ENCODE measurements around the gene TFEB.

TFEB gene

DNA sequence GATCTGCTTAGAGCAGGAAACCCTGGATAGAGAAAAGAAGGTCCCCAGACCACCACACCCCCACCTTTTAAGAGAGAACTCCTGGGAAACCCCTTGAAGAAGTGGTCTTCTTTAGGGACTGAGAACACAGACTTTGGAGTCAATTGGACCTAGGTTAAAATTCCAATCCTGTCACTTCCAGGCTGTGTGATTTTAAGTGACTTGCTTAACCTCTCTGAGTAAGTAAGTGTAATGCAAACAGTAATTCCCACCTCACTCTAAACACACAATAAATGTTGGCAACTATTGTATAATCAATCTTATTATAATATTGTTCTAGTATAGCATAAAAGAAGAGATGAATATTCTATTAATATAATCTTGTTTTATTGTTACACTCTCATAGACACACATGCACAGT, 3.3 kb downstream of the TFEB start:
- Histone ChIP-seq H3K27ac (no peak overlapping the region), H3K27me3 (ENCODE audit: insufficient read depth, low read depth, severe bottlenecking) (no peaks in the 10 kb centered on the region), H3K36me3 (no peaks in the 10 kb centered on the region), H3K9me3 (ENCODE audit: severe bottlenecking) (no peaks in the 10 kb centered on the region), H3K4me3 (ENCODE audit: low read depth, low read length) (no peak overlapping the region)
- DNase-seq = no peak
- TF ChIP-seq, protein P1, sequence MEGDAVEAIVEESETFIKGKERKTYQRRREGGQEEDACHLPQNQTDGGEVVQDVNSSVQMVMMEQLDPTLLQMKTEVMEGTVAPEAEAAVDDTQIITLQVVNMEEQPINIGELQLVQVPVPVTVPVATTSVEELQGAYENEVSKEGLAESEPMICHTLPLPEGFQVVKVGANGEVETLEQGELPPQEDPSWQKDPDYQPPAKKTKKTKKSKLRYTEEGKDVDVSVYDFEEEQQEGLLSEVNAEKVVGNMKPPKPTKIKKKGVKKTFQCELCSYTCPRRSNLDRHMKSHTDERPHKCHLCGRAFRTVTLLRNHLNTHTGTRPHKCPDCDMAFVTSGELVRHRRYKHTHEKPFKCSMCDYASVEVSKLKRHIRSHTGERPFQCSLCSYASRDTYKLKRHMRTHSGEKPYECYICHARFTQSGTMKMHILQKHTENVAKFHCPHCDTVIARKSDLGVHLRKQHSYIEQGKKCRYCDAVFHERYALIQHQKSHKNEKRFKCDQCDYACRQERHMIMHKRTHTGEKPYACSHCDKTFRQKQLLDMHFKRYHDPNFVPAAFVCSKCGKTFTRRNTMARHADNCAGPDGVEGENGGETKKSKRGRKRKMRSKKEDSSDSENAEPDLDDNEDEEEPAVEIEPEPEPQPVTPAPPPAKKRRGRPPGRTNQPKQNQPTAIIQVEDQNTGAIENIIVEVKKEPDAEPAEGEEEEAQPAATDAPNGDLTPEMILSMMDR (IDR thresholded peaks at IDR 0.05; ENCODE audit: low read depth, low read length) = no peak

- Histone ChIP-seq H3K9me3 (ENCODE audit: severe bottlenecking) (no peaks in the 10 kb centered on the region), H3K27me3 (ENCODE audit: insufficient read depth, low read depth, severe bottlenecking) (no peaks in the 10 kb centered on the region), H3K4me3 (ENCODE audit: low read depth, low read length) (no peak overlapping the region), H3K27ac (no peak overlapping the region), H3K36me3 (no peaks in the 10 kb centered on the region)
- TF ChIP-seq, protein P1 (IDR thresholded peaks at IDR 0.05; ENCODE audit: low read depth, low read length) = no peak
- no peak for DNase-seq
These were observed 3.8 kb downstream of the TFEB start for GRCh38 chr6:41731561-41732086.

- Histone ChIP-seq H3K4me3 (ENCODE audit: low read depth, low read length) (no peak overlapping the region), H3K9me3 (ENCODE audit: severe bottlenecking) (no peaks in the 10 kb centered on the region), H3K27ac (no peak overlapping the region), H3K36me3 (no peaks in the 10 kb centered on the region), H3K27me3 (ENCODE audit: insufficient read depth, low read depth, severe bottlenecking) (no peaks in the 10 kb centered on the region)
- no peak for DNase-seq
- TF ChIP-seq, protein P1 (IDR thresholded peaks at IDR 0.05; ENCODE audit: low read depth, low read length) = no peak
These were observed 4.6 kb downstream of the TFEB start for GRCh38 chr6:41730531-41731436.

DNA sequence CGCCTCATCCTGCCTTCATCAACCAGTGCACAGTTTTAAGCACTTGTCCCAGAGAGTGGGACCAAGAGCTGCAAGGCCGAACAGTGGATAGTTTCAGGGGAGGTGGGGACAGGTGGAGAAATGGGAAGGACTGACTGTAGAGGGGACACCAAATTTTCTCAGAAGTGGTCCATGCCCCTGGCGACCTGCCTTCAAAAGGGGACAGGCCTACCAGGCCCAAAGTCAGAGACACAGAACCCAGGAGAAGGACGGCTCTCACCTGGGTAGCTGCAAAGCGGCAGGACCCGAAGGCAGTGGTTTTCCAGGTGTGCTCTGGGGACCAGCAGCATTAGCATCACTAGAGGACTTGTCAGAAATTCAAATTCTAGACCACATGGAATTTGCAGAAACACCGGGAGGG, 5.8 kb downstream of the TFEB start:
- Histone ChIP-seq H3K36me3 (no peaks in the 10 kb centered on the region), H3K27me3 (ENCODE audit: insufficient read depth, low read depth, severe bottlenecking) (no peaks in the 10 kb centered on the region), H3K9me3 (ENCODE audit: severe bottlenecking) (no peaks in the 10 kb centered on the region), H3K27ac (no peak overlapping the region), H3K4me3 (ENCODE audit: low read depth, low read length) (no peak overlapping the region)
- TF ChIP-seq, protein P1 (IDR thresholded peaks at IDR 0.05; ENCODE audit: low read depth, low read length) = no peak
- no peak for DNase-seq

GRCh38 chr6:41728954-41729353, 6.5 kb downstream of the TFEB start:
- Histone ChIP-seq H3K36me3 (no peaks in the 10 kb centered on the region), H3K4me3 (ENCODE audit: low read depth, low read length) (no peak overlapping the region), H3K27ac (no peak overlapping the region), H3K27me3 (ENCODE audit: insufficient read depth, low read depth, severe bottlenecking) (no peaks in the 10 kb centered on the region), H3K9me3 (ENCODE audit: severe bottlenecking) (no peaks in the 10 kb centered on the region)
- DNase-seq = no peak
- TF ChIP-seq, protein P1 (IDR thresholded peaks at IDR 0.05; ENCODE audit: low read depth, low read length) = no peak
